Measurements from ENCODE around the gene KCTD2.

KCTD2 gene

DNA sequence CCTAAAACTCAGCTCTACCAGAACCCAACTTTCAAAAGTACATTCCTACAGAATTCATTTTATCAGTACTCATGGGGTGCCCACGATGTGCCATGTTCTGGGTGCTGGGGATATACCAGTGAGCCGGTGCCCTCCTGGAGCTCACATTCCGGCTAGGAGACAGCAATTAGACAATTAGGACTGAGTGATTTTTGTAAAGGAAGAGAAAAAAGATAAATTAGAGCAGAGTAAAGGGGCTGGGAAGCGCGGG lies 35.0 kb upstream of the KCTD2 start:
- no peak for TF ChIP-seq CTCF (IDR thresholded peaks at IDR 0.05)

GRCh38 chr17:75012346-75013091 lies 34.5 kb upstream of the KCTD2 start, which contains the start of gene MRPL58:
MRPL58 (plus strand) TSS chr17:75012670; CDS start chr17:75012687, 17 bp downstream.
- no peak; the same call in 1 of the 2 replicates for TF ChIP-seq CTCF (IDR thresholded peaks at IDR 0.05)

DNA sequence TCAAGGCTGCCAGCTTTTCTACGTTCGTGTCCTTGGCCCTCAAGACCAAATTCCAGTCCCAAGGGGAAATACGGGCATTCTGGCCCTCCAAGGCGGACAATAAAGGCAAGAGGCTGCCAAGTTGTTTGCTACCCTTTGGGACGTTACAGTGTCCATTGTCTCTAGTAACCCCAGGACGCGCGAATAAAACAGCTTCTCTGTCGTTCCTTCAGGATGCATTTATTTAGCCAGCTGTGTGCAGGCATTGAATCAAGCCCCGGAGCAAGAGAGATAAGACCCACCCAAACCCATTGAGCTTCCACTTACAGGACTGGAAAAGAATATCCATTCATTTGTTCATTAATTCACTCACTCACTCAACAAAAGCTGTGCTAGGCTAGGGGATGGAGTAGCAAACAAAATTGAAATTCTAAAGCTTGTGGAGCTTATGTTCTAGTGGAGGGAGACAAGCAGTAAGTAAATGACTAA lies 33.9 kb upstream of the KCTD2 start:
- TF ChIP-seq CTCF (IDR thresholded peaks at IDR 0.05): no peak

- no peak for TF ChIP-seq CTCF (IDR thresholded peaks at IDR 0.05)
Observed at GRCh38 chr17:75019146-75019545, 27.9 kb upstream of the KCTD2 start.

DNA sequence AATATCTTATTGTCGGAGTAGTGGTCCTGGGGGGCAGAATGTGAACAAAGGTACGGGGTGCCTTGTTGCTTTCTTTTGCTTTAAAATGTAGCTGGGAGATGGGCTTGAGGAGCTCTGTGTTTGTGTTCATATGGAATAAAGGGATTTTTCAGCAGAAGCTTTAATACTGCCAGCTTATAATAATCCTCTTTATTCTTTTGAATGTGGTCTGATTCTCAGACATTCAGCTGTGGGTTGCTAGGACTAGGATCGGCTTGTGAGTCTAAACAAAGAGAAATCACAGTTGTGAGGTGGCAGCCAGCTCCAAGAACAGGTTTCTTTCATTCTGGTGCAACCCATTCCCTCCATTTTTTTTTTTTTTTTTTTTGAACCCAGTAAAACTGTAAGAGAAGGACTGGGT lies 27.3 kb upstream of the KCTD2 start:
- no peak for TF ChIP-seq CTCF (IDR thresholded peaks at IDR 0.05)

- no peak for TF ChIP-seq CTCF (IDR thresholded peaks at IDR 0.05)
Observed at GRCh38 chr17:75020331-75021110, 26.5 kb upstream of the KCTD2 start.

DNA sequence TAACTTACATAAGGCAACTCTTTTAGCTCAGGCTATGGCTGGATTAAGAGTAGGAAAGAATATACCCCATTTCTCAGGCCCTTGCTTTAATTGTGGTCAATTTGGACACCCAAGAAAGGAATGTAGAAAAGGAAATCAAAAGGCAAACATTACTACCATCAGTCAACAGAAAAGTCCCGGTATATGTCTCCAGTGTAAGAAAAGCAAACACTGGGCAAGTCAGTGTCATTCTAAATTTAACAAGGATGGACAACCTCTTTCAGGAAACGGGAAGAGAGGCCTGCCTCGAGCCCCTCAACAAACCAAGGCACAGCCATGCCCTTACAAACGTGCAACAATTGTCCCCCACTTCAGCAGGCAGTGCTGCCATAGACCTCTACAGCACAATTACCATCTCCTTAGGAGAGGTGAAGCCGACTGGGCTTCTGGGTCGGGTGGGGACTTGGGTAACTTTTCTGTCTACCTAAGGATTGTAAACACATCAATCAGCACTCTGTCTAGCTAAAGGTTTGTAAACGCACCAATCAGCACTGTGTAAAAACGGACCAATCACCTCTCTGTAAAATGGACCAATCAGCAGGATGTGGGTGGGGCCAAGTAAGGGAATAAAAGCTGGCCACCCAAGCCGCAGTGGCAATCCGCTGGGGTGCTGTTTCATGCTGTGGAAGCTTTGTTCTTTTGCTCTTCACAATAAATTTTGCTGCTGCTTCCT lies 22.2 kb upstream of the KCTD2 start:
- TF ChIP-seq CTCF (IDR thresholded peaks at IDR 0.05): no peak
